Thoracic aorta (tissue), 2 donors: Measurements from ENCODE around the gene TNNT3. TPM values are rescaled to one million over a fixed set of nuclear protein-coding genes. Genes with fewer than 3 reads are reported as not detected.
A peak's percentile ranks its signal among the peaks of the same experiment; 100 is the strongest.

ENCODE experiments used
- ATAC-seq: fragments of 150-250 bp; one replicate; pipeline ENCODE4 v1.8.0; 2017; ENCODE audit warnings: low read depth; ENCODE audit not compliant: insufficient number of reproducible peaks, low FRiP score
- DNase-seq: peaks from one replicate; pipeline ENCODE4 v3.0.0-alpha.2; 2020; ENCODE audit warnings: low spot score
- H3K27ac ChIP-seq, 2 donors: fragments of 200-600 bp; sonication (generic); 1 replicate in 1 of 2; 2 replicates in 1 of 2; pipeline ENCODE4 v1.5.1; 2016; ENCODE audit warnings: mild to moderate bottlenecking in 2 of 2, moderate library complexity in 2 of 2
- H3K27me3 ChIP-seq: fragments of 200-600 bp; sonication (generic); replicated peaks from 2 replicates; pipeline ENCODE4 v1.6.0; 2016; ENCODE audit warnings: mild to moderate bottlenecking; ENCODE audit not compliant: insufficient read depth
- H3K36me3 ChIP-seq: fragments of 200-600 bp; sonication (generic); one replicate; pipeline ENCODE4 v1.5.1; 2016
- H3K4me1 ChIP-seq, 2 donors: fragments of 200-600 bp; sonication (generic); 1 replicate in 1 of 2; 2 replicates in 1 of 2; pipeline versions ENCODE4 v1.5.1 to v1.6.0; 2016; ENCODE audit warnings: low read depth in 2 of 2, mild to moderate bottlenecking in 1 of 2; ENCODE audit not compliant: control insufficient read depth in 1 of 2
- H3K4me3 ChIP-seq: fragments of 200-600 bp; sonication (generic); 2 replicates; pipeline ENCODE4 v1.5.1; 2016; ENCODE audit warnings: mild to moderate bottlenecking
- H3K9me3 ChIP-seq: fragments of 200-600 bp; sonication (generic); 2 replicates; pipeline ENCODE4 v1.5.1; 2016
- total RNA-seq, 2 donors: library from RNA; depleted of rRNA; stranded (reverse); fragments of >200 nt; gene quantifications; one replicate each; pipeline versions ENCODE4 v1.1.0 to v1.2.3, GENCODE V29; 2016
- TF ChIP-seq, protein P1 (sequence below): fragments of 200-600 bp; sonication (generic); IDR thresholded peaks from one replicate; pipeline ENCODE4 v1.5.1; 2019; ENCODE audit warnings: antibody characterized with exemption

TNNT3 gene
- total RNA-seq, 2 donors from 2014 or later = 8.3 to 9.7 TPM

DNA sequence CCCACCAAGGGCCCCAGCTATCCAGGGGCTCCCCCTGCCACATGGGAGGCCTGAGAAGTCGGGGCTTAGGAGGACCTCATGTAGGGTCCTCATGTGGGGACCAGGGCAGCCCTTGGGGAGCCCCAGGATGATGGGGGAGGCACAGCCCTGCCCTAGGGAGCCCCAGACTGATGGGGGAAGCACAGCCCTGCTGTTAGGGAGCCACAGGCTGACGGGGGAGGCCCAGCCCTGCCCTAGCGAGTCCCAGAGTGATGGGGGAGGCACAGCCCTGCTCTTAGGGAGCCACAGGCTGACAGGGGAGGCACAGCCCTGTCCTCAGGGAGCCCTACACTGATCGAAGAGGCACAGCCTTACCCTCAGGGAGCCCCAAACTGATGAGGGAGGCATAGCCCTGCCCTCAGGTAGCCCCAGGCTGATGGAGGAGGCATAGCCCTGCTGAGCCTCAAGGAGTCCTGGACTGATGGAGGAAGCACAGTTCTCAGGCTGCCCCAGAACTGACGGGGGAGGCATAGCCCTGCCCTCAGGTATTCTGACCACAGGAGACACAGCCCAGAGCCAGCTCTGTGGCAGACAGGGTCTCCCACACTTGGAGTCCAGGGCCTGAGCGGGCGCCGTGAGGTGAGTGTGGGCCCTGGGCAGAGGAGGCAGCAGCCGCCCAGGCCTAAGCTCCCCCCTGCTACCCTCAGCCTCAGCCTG lies 38.6 kb upstream of the TNNT3 start:
- peak overlapping the region; percentile 48 to 67 for H3K27ac ChIP-seq
- no peak overlapping the region for H3K4me3 ChIP-seq
- no peak for ATAC-seq

DNA sequence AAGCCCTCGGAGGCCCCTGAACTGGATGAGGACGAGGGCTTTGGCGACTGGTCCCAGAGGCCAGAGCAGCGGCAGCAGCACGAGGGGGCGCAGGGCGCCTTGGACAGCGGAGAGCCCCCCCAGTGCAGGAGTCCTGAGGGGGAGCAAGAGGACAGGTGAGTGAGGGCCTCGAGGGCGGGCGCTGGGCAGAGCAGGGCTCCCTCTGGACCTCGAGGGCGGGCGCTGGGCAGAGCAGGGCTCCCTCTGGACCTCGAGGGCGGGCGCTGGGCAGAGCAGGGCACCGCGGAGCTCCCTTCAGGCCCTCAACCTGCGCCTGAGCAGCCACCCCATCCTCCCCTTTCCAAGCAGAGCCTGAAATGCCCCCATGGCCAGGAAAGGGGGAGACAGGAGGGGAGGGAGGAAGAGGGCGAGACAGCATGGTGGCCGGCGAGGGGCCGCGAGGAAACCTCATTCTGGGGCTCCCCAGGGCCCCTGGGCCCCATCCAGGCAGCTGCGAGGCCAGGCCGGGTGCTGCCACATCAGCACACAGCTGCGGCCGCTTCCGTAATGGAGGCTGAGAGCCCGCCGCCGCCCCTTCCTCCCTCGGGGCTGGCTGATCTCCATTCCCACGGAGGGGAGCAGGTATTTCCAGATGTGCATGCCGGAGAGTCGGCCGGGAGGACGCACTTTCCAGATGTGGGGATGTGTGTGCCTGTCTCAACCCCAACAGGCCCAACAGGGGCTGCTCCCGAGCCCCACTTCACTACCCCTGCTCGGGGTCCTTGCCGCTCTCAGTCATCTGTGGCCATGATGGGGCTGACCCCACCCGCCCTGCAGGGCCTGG lies 37.9 kb upstream of the TNNT3 start:
- no peak for ATAC-seq
- H3K4me1 ChIP-seq = peaks cover 12 to 42% of the 10 kb centered on the region in 2 donors
- peak overlapping the region in 1 of 2 donors; percentile 67 for H3K27ac ChIP-seq
- no peaks in the 10 kb centered on the region for H3K27me3 ChIP-seq
- TF ChIP-seq, protein P1, sequence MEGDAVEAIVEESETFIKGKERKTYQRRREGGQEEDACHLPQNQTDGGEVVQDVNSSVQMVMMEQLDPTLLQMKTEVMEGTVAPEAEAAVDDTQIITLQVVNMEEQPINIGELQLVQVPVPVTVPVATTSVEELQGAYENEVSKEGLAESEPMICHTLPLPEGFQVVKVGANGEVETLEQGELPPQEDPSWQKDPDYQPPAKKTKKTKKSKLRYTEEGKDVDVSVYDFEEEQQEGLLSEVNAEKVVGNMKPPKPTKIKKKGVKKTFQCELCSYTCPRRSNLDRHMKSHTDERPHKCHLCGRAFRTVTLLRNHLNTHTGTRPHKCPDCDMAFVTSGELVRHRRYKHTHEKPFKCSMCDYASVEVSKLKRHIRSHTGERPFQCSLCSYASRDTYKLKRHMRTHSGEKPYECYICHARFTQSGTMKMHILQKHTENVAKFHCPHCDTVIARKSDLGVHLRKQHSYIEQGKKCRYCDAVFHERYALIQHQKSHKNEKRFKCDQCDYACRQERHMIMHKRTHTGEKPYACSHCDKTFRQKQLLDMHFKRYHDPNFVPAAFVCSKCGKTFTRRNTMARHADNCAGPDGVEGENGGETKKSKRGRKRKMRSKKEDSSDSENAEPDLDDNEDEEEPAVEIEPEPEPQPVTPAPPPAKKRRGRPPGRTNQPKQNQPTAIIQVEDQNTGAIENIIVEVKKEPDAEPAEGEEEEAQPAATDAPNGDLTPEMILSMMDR = no peak
- DNase-seq = no peak
- H3K9me3 ChIP-seq = no peaks in the 10 kb centered on the region
- H3K36me3 ChIP-seq = peaks cover 3% of the 10 kb centered on the region
- H3K4me3 ChIP-seq = no peak overlapping the region

More for the DNA sequence above, 38.6 kb upstream of the TNNT3 start:
- Histone ChIP-seq H3K36me3 (no peaks in the 10 kb centered on the region), H3K4me1 (peaks cover 17 to 50% of the 10 kb centered on the region in 2 donors), H3K9me3 (no peaks in the 10 kb centered on the region), H3K27me3 (no peaks in the 10 kb centered on the region)
- TF ChIP-seq, protein P1 = no peak
- no peak for DNase-seq

DNA sequence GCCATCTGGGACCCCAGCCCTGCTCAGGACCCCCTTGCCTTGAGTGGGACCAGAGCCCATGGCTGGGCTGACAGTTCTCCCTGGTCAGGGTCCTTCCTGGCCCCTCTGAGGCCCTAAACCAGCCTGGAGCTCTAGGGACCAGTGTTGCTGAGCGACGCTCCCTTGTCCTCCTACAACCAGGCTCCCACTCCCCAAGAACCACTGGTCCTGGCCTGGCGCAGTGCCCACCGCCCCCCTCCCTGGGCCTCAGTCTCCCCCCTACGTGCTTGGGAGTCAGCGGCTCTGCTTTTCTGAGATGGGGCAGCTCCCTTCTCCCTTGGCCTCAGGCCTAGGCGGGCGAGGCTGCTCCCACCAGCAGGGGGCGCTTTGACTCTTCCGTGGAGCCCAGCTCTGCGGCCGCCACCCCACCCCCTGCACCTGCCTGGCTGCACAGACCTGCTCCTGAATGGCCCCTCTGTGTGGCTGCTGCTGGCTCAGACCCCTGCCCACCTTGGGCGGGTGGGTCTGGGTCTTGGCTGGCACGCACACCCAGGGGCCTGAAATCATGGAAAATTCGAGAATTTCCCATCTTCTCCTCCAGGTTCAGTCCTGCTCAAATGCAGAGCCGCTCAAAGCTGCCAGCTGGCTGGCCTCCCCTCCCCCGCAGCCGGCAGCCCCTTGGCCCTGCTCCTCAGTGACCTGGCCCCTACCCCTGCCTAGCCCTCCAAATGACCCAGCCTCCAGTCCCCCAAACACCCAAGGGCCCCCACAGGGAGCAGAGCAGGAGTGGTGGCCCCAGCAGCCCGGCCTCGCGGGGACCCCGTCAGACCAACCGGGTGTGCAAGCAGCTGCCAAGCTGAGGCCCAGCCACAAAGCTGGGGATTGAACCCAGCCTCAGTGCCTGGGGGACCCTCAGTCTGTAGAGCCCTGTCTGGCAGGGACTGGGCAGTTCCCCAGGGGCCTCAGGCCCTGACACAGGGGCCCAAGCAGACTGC lies 37.0 kb upstream of the TNNT3 start:
- Histone ChIP-seq H3K4me1 (peaks cover 5 to 33% of the 10 kb centered on the region in 2 donors), H3K4me3 (no peak overlapping the region), H3K9me3 (no peaks in the 10 kb centered on the region), H3K36me3 (peaks cover 5% of the 10 kb centered on the region), H3K27me3 (no peaks in the 10 kb centered on the region), H3K27ac (no peak overlapping the region)
- DNase-seq = no peak
- no peak for ATAC-seq
- TF ChIP-seq, protein P1 = peak; percentile 94

DNA sequence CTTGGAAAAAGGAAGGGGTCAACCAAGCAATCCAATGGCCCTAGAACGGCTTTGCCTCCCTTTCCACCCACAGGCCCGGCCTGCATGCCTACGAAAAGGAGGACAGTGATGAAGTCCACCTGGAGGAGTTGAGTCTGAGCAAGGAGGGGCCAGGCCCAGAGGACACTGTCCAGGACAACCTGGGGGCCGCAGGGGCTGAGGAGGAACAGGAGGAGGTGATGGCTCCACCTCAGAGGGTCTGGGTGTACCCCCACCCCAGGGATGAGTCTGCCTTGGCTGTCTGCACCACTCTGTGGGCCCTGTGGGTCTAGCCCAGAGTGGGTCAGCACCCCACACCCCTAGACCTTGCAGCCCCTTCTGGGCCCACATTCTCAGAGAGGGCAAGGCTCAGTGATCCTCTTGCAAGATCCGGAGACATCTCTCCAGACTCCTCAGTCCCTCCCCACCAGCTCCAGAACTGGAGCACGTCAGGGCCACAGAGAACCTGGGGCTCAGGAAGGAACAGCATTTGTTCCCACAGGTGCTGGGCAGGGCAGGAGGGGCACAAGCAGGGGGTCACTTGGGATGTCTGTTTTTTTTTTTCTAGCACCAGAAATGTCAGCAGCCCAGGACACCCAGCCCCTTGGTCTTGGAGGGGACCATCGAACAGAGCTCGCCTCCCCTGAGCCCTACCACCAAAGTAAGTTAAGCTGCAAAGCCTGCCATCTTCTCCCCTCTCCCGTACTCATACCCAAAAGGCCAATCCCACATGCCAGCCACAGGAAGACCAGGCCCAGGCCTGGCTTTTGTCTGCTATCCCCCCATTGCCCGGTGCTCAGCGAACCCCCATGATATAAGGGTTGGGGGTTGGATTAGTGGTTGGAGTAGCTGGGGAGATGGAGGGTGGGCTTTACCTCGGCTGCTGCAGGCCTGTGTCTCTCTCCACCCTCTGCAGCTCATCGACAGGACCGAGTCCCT lies 35.9 kb upstream of the TNNT3 start:
- Histone ChIP-seq H3K4me3 (no peak overlapping the region), H3K4me1 (peaks cover 5 to 29% of the 10 kb centered on the region in 2 donors), H3K27ac (no peak overlapping the region), H3K9me3 (no peaks in the 10 kb centered on the region), H3K27me3 (no peaks in the 10 kb centered on the region), H3K36me3 (peaks cover 5% of the 10 kb centered on the region)
- no peak for DNase-seq
- TF ChIP-seq, protein P1 = no peak
- ATAC-seq = no peak
